ENCODE data around the gene ANKUB1. TPM values are rescaled to one million over a fixed set of nuclear protein-coding genes. Genes with fewer than 3 reads are reported as not detected.

Gene ANKUB1, protein sequence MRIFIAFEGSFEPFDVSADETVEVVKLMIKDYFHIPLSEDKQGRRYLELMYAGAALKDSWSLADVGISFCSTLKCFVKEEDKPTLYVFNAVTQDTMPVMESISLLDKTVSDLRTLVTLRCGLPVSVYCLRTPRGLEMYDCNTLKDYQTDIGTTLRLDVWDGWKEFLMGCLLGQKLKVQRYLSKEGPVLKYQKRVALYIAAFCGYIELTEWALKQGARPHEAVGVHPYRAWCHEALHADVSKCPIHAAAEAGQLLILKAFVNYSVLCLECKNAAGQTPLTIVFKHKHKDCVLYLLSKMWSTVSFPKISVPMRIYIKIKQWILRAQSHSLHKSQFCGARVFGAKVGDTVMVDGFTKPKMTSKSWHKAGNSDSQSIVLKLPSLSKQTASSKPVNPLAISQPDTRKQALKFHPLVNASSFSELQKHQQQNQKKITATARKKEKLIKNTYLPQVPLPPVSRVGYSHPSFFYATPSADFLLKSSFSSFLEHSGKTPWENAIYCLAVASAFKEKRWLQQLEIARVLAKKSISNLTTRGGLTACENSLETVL
- not detected in 2 replicates for total RNA-seq

GRCh38 chr3:149792452-149793270 lies at the start of gene ANKUB1:
ANKUB1 (minus strand) TSS chr3:149792554; CDS start chr3:149792366, 188 bp downstream.

DNA sequence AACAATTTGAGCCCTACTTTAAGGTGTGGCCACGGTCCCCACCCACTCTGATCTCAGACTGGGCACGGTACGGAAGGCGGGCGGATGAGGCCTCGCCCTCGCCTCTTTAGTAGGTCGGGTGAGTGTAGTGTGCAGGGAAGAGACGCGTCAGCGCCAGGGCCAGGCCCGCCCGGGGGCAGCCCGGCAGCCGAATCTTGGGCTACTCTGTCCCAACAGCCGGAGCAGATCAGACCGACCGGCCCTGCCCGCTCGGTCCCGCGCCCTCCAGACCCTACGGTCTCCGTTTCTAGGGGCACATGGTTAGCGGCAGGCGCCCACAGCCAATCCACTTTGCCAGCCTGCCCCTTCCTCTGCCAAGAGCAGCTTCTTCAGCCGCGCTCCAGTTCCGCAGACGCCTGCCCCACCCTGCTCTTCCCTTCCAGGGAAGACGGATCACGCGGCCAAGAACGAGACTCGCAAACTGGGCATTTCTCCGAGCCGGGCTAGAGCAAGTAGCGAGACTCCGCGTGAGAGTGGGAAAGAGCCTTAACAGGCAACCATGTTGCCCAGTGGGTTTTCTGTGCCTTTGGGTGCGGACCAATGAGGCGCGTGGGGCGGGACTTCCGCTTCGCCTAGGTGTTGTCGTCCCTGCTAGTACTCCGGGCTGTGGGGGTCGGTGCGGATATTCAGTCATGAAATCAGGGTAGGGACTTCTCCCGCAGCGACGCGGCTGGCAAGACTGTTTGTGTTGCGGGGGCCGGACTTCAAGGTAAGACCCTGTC lies 20.4 kb upstream of the ANKUB1 start, which contains the start of gene RNF13:
Gene RNF13, plus strand, starts transcription at position 610 of the 761 bp plus-strand sequence. CDS start 32,812 bp downstream, outside the sequence.

GRCh38 chr3:149752051-149752787 lies 40.1 kb downstream of the ANKUB1 start, which contains the start of gene COMMD2:
COMMD2 (minus strand) TSS chr3:149752489; CDS start chr3:149752444, 45 bp downstream.

Small RNA genes lying within 50 kb of the gene (small RNA-seq; reads per million reads assigned to genes)
- gene RNU6-507P: not detected

Other genes with a start within 250 kb of the ANKUB1 start
- gene WWTR1, start 134.5 kb downstream of the ANKUB1 start, total RNA-seq: 393 and 506 TPM in 2 replicates
- 26.5 and 41.4 TPM in 2 replicates for gene COMMD2, start 40.1 kb downstream of the ANKUB1 start, total RNA-seq
- gene RNF13, start 20.7 kb upstream of the ANKUB1 start, total RNA-seq: 40.2 and 49.6 TPM in 2 replicates
- gene PFN2, start 178.3 kb upstream of the ANKUB1 start, total RNA-seq: 76.8 and 103 TPM in 2 replicates

Measured in vein endothelial cell (primary cell).